Sigmoid colon (tissue), 4 donors: ENCODE results near the gene HHATL.

Experiments used
- EP300 ChIP-seq, 4 donors: sonication (generic); formaldehyde crosslinking; IDR thresholded peaks; one replicate each; pipeline ENCODE4 v1.6.1; 2017; ENCODE audit warnings: antibody characterized with exemption in 4 of 4
- POLR2A ChIP-seq, 2 donors: fragments of 450-650 bp; IDR thresholded peaks; one replicate each; pipeline ENCODE4 v1.6.1; 2016; ENCODE audit warnings: antibody characterized with exemption in 2 of 2, mild to moderate bottlenecking in 2 of 2, moderate library complexity in 2 of 2
- POLR2AphosphoS5 ChIP-seq, 4 donors: sonication (generic); formaldehyde crosslinking; IDR thresholded peaks; one replicate each; pipeline ENCODE4 v1.6.1; 2017; ENCODE audit warnings: antibody characterized with exemption in 4 of 4
- TF ChIP-seq, protein P1 (sequence below), 4 experiments: fragments of 450-650 bp in 3 of 4; fragments of 200-600 bp in 1 of 4; IDR thresholded peaks; one replicate each; pipeline ENCODE4 v1.5.1; 2016 to 2019; ENCODE audit warnings: antibody characterized with exemption in 4 of 4, mild to moderate bottlenecking in 3 of 4, moderate library complexity in 2 of 4

DNA sequence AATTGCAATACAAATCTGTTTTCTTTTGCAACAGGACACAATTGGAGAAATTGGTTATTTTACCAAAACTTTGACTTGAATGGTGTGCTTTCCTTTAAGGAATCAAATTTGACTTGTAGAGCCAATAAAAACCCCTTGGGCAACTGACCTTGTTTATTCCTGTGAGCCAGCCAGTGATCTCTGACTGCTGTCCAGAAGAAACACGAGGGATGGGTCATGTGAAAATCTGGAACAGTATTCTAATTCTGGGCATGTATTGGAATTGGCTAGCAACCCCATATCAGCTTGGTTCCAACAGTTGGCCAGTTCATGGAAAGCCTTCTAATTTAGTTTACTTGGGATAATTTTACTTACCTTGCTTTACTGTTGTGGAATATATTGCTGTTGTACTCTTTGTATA lies 19.1 kb upstream of the HHATL start:
- TF ChIP-seq, protein P1, sequence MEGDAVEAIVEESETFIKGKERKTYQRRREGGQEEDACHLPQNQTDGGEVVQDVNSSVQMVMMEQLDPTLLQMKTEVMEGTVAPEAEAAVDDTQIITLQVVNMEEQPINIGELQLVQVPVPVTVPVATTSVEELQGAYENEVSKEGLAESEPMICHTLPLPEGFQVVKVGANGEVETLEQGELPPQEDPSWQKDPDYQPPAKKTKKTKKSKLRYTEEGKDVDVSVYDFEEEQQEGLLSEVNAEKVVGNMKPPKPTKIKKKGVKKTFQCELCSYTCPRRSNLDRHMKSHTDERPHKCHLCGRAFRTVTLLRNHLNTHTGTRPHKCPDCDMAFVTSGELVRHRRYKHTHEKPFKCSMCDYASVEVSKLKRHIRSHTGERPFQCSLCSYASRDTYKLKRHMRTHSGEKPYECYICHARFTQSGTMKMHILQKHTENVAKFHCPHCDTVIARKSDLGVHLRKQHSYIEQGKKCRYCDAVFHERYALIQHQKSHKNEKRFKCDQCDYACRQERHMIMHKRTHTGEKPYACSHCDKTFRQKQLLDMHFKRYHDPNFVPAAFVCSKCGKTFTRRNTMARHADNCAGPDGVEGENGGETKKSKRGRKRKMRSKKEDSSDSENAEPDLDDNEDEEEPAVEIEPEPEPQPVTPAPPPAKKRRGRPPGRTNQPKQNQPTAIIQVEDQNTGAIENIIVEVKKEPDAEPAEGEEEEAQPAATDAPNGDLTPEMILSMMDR (IDR thresholded peaks at IDR 0.05) = no peak
- TF ChIP-seq EP300 (IDR thresholded peaks at IDR 0.05) (no peak), POLR2AphosphoS5 (IDR thresholded peaks at IDR 0.05) (no peak), POLR2A (IDR thresholded peaks at IDR 0.05) (no peak)
